HFFc6 (cell line): ENCODE results near the gene MAN2A1. TPM values are rescaled to one million over a fixed set of nuclear protein-coding genes. Genes with fewer than 3 reads are reported as not detected.

ENCODE experiments used
- DNase-seq: peaks from one replicate; pipeline ENCODE4 v3.0.0-alpha.2; 2018
- H3K27ac Mint-ChIP-seq: 2 replicates; pipeline ENCODE4 v1.8.0; 2020; ENCODE audit warnings: mild to moderate bottlenecking, mixed read lengths
- H3K27me3 Mint-ChIP-seq: 2 replicates; pipeline ENCODE4 v1.8.0; 2021; ENCODE audit warnings: mild to moderate bottlenecking, moderate library complexity, mixed read lengths; ENCODE audit not compliant: insufficient read depth
- H3K36me3 Mint-ChIP-seq: 2 replicates; pipeline ENCODE4 v1.8.0; 2021; ENCODE audit warnings: low read depth, mixed read lengths
- H3K4me1 Mint-ChIP-seq: 2 replicates; pipeline ENCODE4 v1.8.0; 2020; ENCODE audit warnings: low read depth, mixed read lengths
- H3K4me3 Mint-ChIP-seq: 2 replicates; pipeline ENCODE4 v1.8.0; 2020; ENCODE audit warnings: mild to moderate bottlenecking, moderate library complexity, mixed read lengths
- H3K9me3 Mint-ChIP-seq: 2 replicates; pipeline ENCODE4 v1.8.0; 2020; ENCODE audit warnings: mild to moderate bottlenecking, mixed read lengths
- CTCF ChIP-seq: fragments of 200-600 bp; sonication (generic); IDR thresholded peaks from 2 replicates; pipeline ENCODE4 v1.5.0; 2021; ENCODE audit warnings: antibody characterized with exemption, mild to moderate bottlenecking
- total RNA-seq, 6 experiments: library from RNA; stranded (reverse); fragmentation: NEBNext Ultra II Directional; extraction: Animal tissue kit (Norgen Biotek cat#: 25700); gene quantifications; 2 replicates in 1 of 6; 3 replicates in 5 of 6; pipeline ENCODE4 v1.2.3, GENCODE V29; 2021

MAN2A1 gene
- total RNA-seq, 6 experiments from 2014 or later = 29.1 to 47.7 (median 39.0) TPM

GRCh38 chr5:109837231-109837861 lies 147.6 kb downstream of the MAN2A1 start:
- Mint-ChIP-seq H3K9me3 (no peaks in the 10 kb centered on the region), H3K4me3 (no peak overlapping the region), H3K36me3 (peaks cover 6% of the 10 kb centered on the region), H3K4me1 (peaks cover 28% of the 10 kb centered on the region), H3K27me3 (no peaks in the 10 kb centered on the region; the same call in none of the 2 replicates), H3K27ac (no peak overlapping the region)
- no peak for TF ChIP-seq CTCF
- DNase-seq = no peak

- DNase-seq = no peak
- Mint-ChIP-seq H3K4me3 (no peak overlapping the region), H3K27me3 (no peaks in the 10 kb centered on the region; the same call in none of the 2 replicates), H3K9me3 (no peaks in the 10 kb centered on the region), H3K27ac (no peak overlapping the region), H3K4me1 (peaks cover 30% of the 10 kb centered on the region), H3K36me3 (peaks cover 6% of the 10 kb centered on the region)
- no peak for TF ChIP-seq CTCF
Observed at GRCh38 chr5:109838157-109838556, 148.4 kb downstream of the MAN2A1 start.

GRCh38 chr5:109844148-109844547 lies 154.4 kb downstream of the MAN2A1 start:
- Mint-ChIP-seq H3K9me3 (no peaks in the 10 kb centered on the region), H3K4me3 (no peak overlapping the region), H3K4me1 (peaks cover 28% of the 10 kb centered on the region), H3K36me3 (peaks cover 26% of the 10 kb centered on the region), H3K27me3 (no peaks in the 10 kb centered on the region; the same call in 1 of the 2 replicates), H3K27ac (no peak overlapping the region)
- no peak for DNase-seq
- peak; percentile 66 for TF ChIP-seq CTCF

DNA sequence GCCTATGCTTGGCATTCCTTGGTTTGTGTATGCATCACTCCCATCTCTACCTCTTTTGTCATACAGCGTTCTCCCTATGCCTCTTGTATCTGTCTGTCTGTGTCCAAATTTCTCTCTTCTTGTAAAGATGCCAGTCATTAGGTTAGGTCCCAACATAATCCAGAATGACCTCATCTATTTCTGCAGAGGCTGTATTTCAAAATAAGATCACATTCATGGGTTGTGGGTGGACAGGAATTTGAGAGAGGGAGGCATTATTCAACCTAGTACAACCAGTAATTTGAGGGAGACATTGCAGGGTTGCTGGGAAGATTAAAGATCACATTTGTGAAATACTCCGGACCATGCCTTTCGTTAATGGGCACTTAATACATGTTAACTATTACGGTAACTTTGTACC lies 155.0 kb downstream of the MAN2A1 start:
- Mint-ChIP-seq H3K27ac (peak overlapping the region; percentile 46; the same call in 1 of the 2 replicates), H3K36me3 (peaks cover 31% of the 10 kb centered on the region), H3K4me3 (no peak overlapping the region), H3K9me3 (no peaks in the 10 kb centered on the region), H3K27me3 (no peaks in the 10 kb centered on the region; the same call in 1 of the 2 replicates), H3K4me1 (peaks cover 28% of the 10 kb centered on the region)
- DNase-seq = peak; percentile 36
- TF ChIP-seq CTCF = no peak

GRCh38 chr5:109848130-109848529 lies 158.4 kb downstream of the MAN2A1 start:
- Mint-ChIP-seq H3K27me3 (no peaks in the 10 kb centered on the region), H3K27ac (no peak overlapping the region), H3K4me3 (no peak overlapping the region), H3K4me1 (peaks cover 39% of the 10 kb centered on the region), H3K9me3 (no peaks in the 10 kb centered on the region), H3K36me3 (peaks cover 40% of the 10 kb centered on the region)
- TF ChIP-seq CTCF = no peak
- no peak for DNase-seq
